Hippocampal formation (tissue), 2 donors: ENCODE measurements around the gene NPAS3.

Source experiments
- DNase-seq, 2 donors: peaks; one replicate each; lab custom pipeline; 2025; lab: John Stamatoyannopoulos, UW

Gene NPAS3

GRCh38 chr14:33754261-33754660 lies 815.6 kb downstream of the NPAS3 start:
- no peak for DNase-seq

GRCh38 chr14:33755358-33755757 lies 816.7 kb downstream of the NPAS3 start:
- no peak for DNase-seq

GRCh38 chr14:33756833-33757232 lies 818.2 kb downstream of the NPAS3 start:
- no peak for DNase-seq

- DNase-seq = no peak
Observed at GRCh38 chr14:33758547-33758946, 819.9 kb downstream of the NPAS3 start.

GRCh38 chr14:33762161-33762851 lies 823.6 kb downstream of the NPAS3 start:
- DNase-seq = peak in 1 of 2 donors; percentile 9

GRCh38 chr14:33764876-33765650 lies 826.4 kb downstream of the NPAS3 start:
- no peak for DNase-seq

- no peak for DNase-seq
Observed at GRCh38 chr14:33767586-33768457, 829.1 kb downstream of the NPAS3 start.

GRCh38 chr14:33768458-33768830 lies 829.8 kb downstream of the NPAS3 start:
- DNase-seq = no peak

- DNase-seq = no peak
Observed at GRCh38 chr14:33773205-33774030, 834.7 kb downstream of the NPAS3 start.

GRCh38 chr14:33774161-33774560 lies 835.5 kb downstream of the NPAS3 start:
- DNase-seq = no peak

- DNase-seq = no peak
Observed at GRCh38 chr14:33774723-33775470, 836.2 kb downstream of the NPAS3 start.

GRCh38 chr14:33776871-33777270 lies 838.2 kb downstream of the NPAS3 start:
- DNase-seq = no peak

GRCh38 chr14:33777681-33778080 lies 839.0 kb downstream of the NPAS3 start:
- DNase-seq = no peak

GRCh38 chr14:33780035-33780434 lies 841.4 kb downstream of the NPAS3 start:
- no peak for DNase-seq

- no peak for DNase-seq
Observed at GRCh38 chr14:33781236-33781635, 842.6 kb downstream of the NPAS3 start.

- DNase-seq = no peak
Observed at GRCh38 chr14:33782923-33783322, 844.2 kb downstream of the NPAS3 start.

- no peak for DNase-seq
Observed at GRCh38 chr14:33786091-33786825, 847.6 kb downstream of the NPAS3 start.

GRCh38 chr14:33788161-33788560 lies 849.5 kb downstream of the NPAS3 start:
- no peak for DNase-seq

GRCh38 chr14:33790996-33791395 lies 852.3 kb downstream of the NPAS3 start:
- no peak for DNase-seq
